GM12891 (cell line): Measurements from ENCODE around the gene ZNF786.
"Not testable (repeated sequence)": the region's sequence is repeated elsewhere in the genome, so short reads cannot be mapped to it uniquely, and the experiment has no call there.

Experiments
- DNase-seq: peaks from one replicate; pipeline ENCODE4 v3.0.0; 2011; ENCODE audit warnings: low spot score; ENCODE audit not compliant: insufficient read length
- FAIRE-seq: peaks from 2 replicates; lab custom pipeline; 2011; peaks lifted over from hg19 to GRCh38; lab: Jason Lieb, UNC
- PAX5 ChIP-seq: IDR thresholded peaks from 2 replicates; pipeline ENCODE4 v1.6.1; 2011; ENCODE audit warnings: low read length, moderate library complexity, mild to moderate bottlenecking; ENCODE audit not compliant: insufficient read depth, severe bottlenecking
- POLR2A ChIP-seq: IDR thresholded peaks from 2 replicates; pipeline ENCODE4 v1.6.1; 2011; ENCODE audit warnings: low read depth, low read length, control low read depth
- POLR2AphosphoS5 ChIP-seq: IDR thresholded peaks from 2 replicates; pipeline ENCODE4 v1.6.1; 2011; ENCODE audit warnings: low read depth, low read length, control low read depth
- POU2F2 ChIP-seq: IDR thresholded peaks from 2 replicates; pipeline ENCODE4 v1.6.1; 2011; ENCODE audit warnings: low read depth, mild to moderate bottlenecking, control low read depth, low read length, moderate library complexity
- SPI1 ChIP-seq: IDR thresholded peaks from 2 replicates; pipeline ENCODE4 v1.6.1; 2011; ENCODE audit warnings: low read depth, low read length, control low read depth
- TAF1 ChIP-seq: IDR thresholded peaks from 2 replicates; pipeline ENCODE4 v1.6.1; 2011; ENCODE audit warnings: low read depth, low read length, control low read depth

Gene ZNF786

GRCh38 chr7:149109969-149110368 lies 19.5 kb upstream of the ZNF786 start:
- no peak for DNase-seq
- no peak for FAIRE-seq
- TF ChIP-seq POU2F2 (no peak), PAX5 (no peak), POLR2A (no peak), POLR2AphosphoS5 (no peak), SPI1 (no peak), TAF1 (no peak)

GRCh38 chr7:149104749-149105148 lies 14.2 kb upstream of the ZNF786 start:
- TF ChIP-seq SPI1 (no peak), POLR2AphosphoS5 (no peak), POLR2A (no peak), PAX5 (no peak), TAF1 (no peak), POU2F2 (no peak)
- no peak for FAIRE-seq
- no peak for DNase-seq

GRCh38 chr7:149104214-149104613 lies 13.7 kb upstream of the ZNF786 start:
- FAIRE-seq: no peak
- DNase-seq: no peak
- no peak for TF ChIP-seq TAF1
- no peak for TF ChIP-seq POU2F2
- TF ChIP-seq POLR2AphosphoS5: no peak
- TF ChIP-seq SPI1: no peak
- no peak for TF ChIP-seq PAX5
- no peak for TF ChIP-seq POLR2A

- no peak for TF ChIP-seq POLR2AphosphoS5
- no peak for TF ChIP-seq POU2F2
- no peak for TF ChIP-seq SPI1
- no peak for TF ChIP-seq PAX5
- TF ChIP-seq POLR2A: no peak
- no peak for TF ChIP-seq TAF1
- no peak for FAIRE-seq
- DNase-seq: no peak
Measured at GRCh38 chr7:149103424-149103823, 12.9 kb upstream of the ZNF786 start.

GRCh38 chr7:149102666-149103065 lies 12.1 kb upstream of the ZNF786 start:
- FAIRE-seq (no peak), DNase-seq (no peak)
- no peak for TF ChIP-seq PAX5
- TF ChIP-seq TAF1: no peak
- TF ChIP-seq POLR2A: no peak

GRCh38 chr7:149100821-149101220 lies 10.3 kb upstream of the ZNF786 start:
- DNase-seq (no peak), FAIRE-seq (no peak)
- TF ChIP-seq POLR2A: no peak
- TF ChIP-seq POLR2AphosphoS5: no peak
- TF ChIP-seq POU2F2: no peak
- no peak for TF ChIP-seq TAF1
- no peak for TF ChIP-seq SPI1
- TF ChIP-seq PAX5: no peak

GRCh38 chr7:149099058-149099457 lies 8.5 kb upstream of the ZNF786 start:
- TF ChIP-seq POLR2AphosphoS5 (no peak), TAF1 (no peak), SPI1 (no peak), POU2F2 (no peak), PAX5 (no peak), POLR2A (no peak)
- FAIRE-seq: no peak
- no peak for DNase-seq

GRCh38 chr7:149097088-149097487 lies 6.6 kb upstream of the ZNF786 start:
- no peak for FAIRE-seq

GRCh38 chr7:149093228-149093627 lies 2.7 kb upstream of the ZNF786 start:
- no peak for FAIRE-seq
- no peak for DNase-seq

More at GRCh38 chr7:149097088-149097487, 6.6 kb upstream of the ZNF786 start:
- no peak for DNase-seq
- TF ChIP-seq SPI1 (no peak), PAX5 (no peak), POLR2A (no peak), TAF1 (no peak), POU2F2 (no peak)

GRCh38 chr7:149092244-149092643 lies 1.7 kb upstream of the ZNF786 start:
- FAIRE-seq, DNase-seq: not testable (repeated sequence)

More at GRCh38 chr7:149093228-149093627, 2.7 kb upstream of the ZNF786 start:
- TF ChIP-seq SPI1: no peak
- no peak for TF ChIP-seq PAX5
- no peak for TF ChIP-seq POU2F2
- TF ChIP-seq POLR2A: no peak
- no peak for TF ChIP-seq TAF1
- no peak for TF ChIP-seq POLR2AphosphoS5

GRCh38 chr7:149087376-149087775 lies 3.1 kb downstream of the ZNF786 start:
- no peak for FAIRE-seq
- no peak for TF ChIP-seq PAX5
- TF ChIP-seq POU2F2: no peak
- no peak for TF ChIP-seq TAF1
- no peak for TF ChIP-seq POLR2A
- no peak for TF ChIP-seq SPI1
- TF ChIP-seq POLR2AphosphoS5: no peak

More at GRCh38 chr7:149087376-149087775, 3.1 kb downstream of the ZNF786 start:
- DNase-seq: no peak
